Neural progenitor cell (in vitro differentiated cells): ENCODE data around the gene PGAP3. TPM values are rescaled to one million over a fixed set of nuclear protein-coding genes. Genes with fewer than 3 reads are reported as not detected.
A peak's percentile ranks its signal among the peaks of the same experiment; 100 is the strongest.

Experiments used
- DNase-seq: peaks from one replicate; pipeline ENCODE4 v3.0.0-alpha.2; 2016; ENCODE audit warnings: low spot score
- H2AFZ ChIP-seq: fragments of 200-600 bp; sonication (generic); replicated peaks from 2 replicates; pipeline ENCODE4 v1.6.1; 2016; ENCODE audit warnings: antibody characterized with exemption
- H3F3A ChIP-seq: fragments of 200-600 bp; sonication (generic); 2 replicates; pipeline ENCODE4 v1.6.1; 2016; ENCODE audit warnings: antibody characterized with exemption, low read depth
- H3K27ac ChIP-seq: fragments of 200-600 bp; sonication (generic); 2 replicates; pipeline ENCODE4 v1.5.1; 2016; ENCODE audit warnings: mild to moderate bottlenecking
- H3K27me3 ChIP-seq: fragments of 200-600 bp; sonication (generic); 2 replicates; pipeline ENCODE4 v1.6.1; 2016; ENCODE audit warnings: mild to moderate bottlenecking, moderate library complexity
- H3K36me3 ChIP-seq: fragments of 200-600 bp; sonication (generic); 2 replicates; pipeline ENCODE4 v1.5.1; 2016
- H3K4me1 ChIP-seq: fragments of 200-600 bp; sonication (generic); 2 replicates; pipeline ENCODE4 v1.6.1; 2016; ENCODE audit warnings: mixed run types
- H3K4me2 ChIP-seq: fragments of 200-600 bp; sonication (generic); 2 replicates; pipeline ENCODE4 v1.6.1; 2016
- H3K4me3 ChIP-seq: fragments of 200-600 bp; sonication (generic); 2 replicates; pipeline ENCODE4 v1.5.1; 2016
- H3K79me2 ChIP-seq: fragments of 200-600 bp; sonication (generic); 2 replicates; pipeline ENCODE4 v1.6.1; 2016; ENCODE audit warnings: low read depth
- H3K9ac ChIP-seq: fragments of 200-600 bp; sonication (generic); 2 replicates; pipeline ENCODE4 v1.6.1; 2016
- H3K9me3 ChIP-seq: fragments of 200-600 bp; sonication (generic); 2 replicates; pipeline ENCODE4 v1.5.1; 2016; ENCODE audit warnings: low read depth
- H4K20me1 ChIP-seq: fragments of 200-600 bp; sonication (generic); 2 replicates; pipeline ENCODE4 v1.6.1; 2016; ENCODE audit warnings: low read depth
- H3K27ac Mint-ChIP-seq: 3 replicates; pipeline ENCODE4 v1.8.0; 2021; ENCODE audit warnings: mixed read lengths
- H3K27me3 Mint-ChIP-seq: 2 replicates; pipeline ENCODE4 v1.8.0; 2022; ENCODE audit warnings: low read depth, mild to moderate bottlenecking, inconsistent platforms, moderate library complexity, mixed read lengths; ENCODE audit not compliant: insufficient read depth
- H3K36me3 Mint-ChIP-seq: 3 replicates; pipeline ENCODE4 v1.8.0; 2021; ENCODE audit warnings: mixed read lengths
- H3K4me1 Mint-ChIP-seq: 3 replicates; pipeline ENCODE4 v1.8.0; 2021; ENCODE audit warnings: mixed read lengths
- H3K4me3 Mint-ChIP-seq: 3 replicates; pipeline ENCODE4 v1.8.0; 2021; ENCODE audit warnings: mild to moderate bottlenecking, moderate library complexity, mixed read lengths
- H3K9me3 Mint-ChIP-seq: 3 replicates; pipeline ENCODE4 v1.8.0; 2020; ENCODE audit warnings: mixed read lengths
- EZH2 ChIP-seq: fragments of 200-600 bp; sonication (generic); IDR thresholded peaks from 2 replicates; pipeline ENCODE4 v1.6.1; 2017; ENCODE audit warnings: antibody characterized with exemption, mild to moderate bottlenecking, moderate library complexity
- EZH2phosphoT487 ChIP-seq: fragments of 200-600 bp; sonication (generic); IDR thresholded peaks from 2 replicates; pipeline ENCODE4 v1.6.1; 2017; ENCODE audit warnings: antibody characterized with exemption
- total RNA-seq: library from RNA; depleted of rRNA; stranded (reverse); fragments of >200 nt; gene quantifications from 2 replicates; pipeline ENCODE4 v1.2.3, GENCODE V29; 2015; ENCODE audit warnings: low replicate concordance
- TF ChIP-seq, protein P1 (sequence below): fragments of 200-600 bp; sonication (generic); IDR thresholded peaks from 2 replicates; pipeline ENCODE4 v1.5.1; 2017; ENCODE audit warnings: antibody characterized with exemption, mild to moderate bottlenecking

The PGAP3 gene
- total RNA-seq, 1 donor from 2014 or later = 6.6 TPM

DNA sequence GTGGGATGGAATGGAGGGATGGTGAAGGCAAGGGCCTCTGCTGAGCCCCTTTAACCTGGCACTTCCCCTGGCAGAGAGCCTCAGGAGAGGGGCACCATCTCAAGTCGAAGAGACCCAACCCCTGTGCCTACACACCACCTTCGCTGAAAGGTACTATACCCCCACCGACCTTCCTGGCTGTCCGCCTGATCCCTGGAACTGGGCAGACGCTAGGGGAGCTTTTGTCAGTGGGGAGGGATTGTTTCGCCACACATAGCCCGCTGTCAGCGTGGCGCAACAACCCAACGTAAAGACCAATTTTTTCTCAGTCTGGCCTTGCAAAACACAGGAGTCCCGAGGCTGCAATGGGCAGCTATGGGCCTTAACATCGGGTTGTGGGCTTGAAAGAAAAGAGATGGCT is 58.0 kb downstream of the PGAP3 start:
- H3K4me1 ChIP-seq = peaks cover 28% of the 10 kb centered on the region
- H3K27me3 ChIP-seq = peaks cover 43% of the 10 kb centered on the region
- no peaks in the 10 kb centered on the region for H3K36me3 Mint-ChIP-seq
- no peak overlapping the region for H3K4me3 Mint-ChIP-seq
- no peaks in the 10 kb centered on the region for H3K36me3 ChIP-seq
- DNase-seq = no peak
- peaks cover 44% of the 10 kb centered on the region for H3K27me3 Mint-ChIP-seq
- H4K20me1 ChIP-seq = peaks cover 13% of the 10 kb centered on the region
- H3F3A ChIP-seq = peaks cover 23% of the 10 kb centered on the region
- no peak overlapping the region for H3K27ac Mint-ChIP-seq
- no peak overlapping the region for H3K4me2 ChIP-seq
- peaks cover 27% of the 10 kb centered on the region for H3K4me1 Mint-ChIP-seq
- no peaks in the 10 kb centered on the region for H3K79me2 ChIP-seq
- H2AFZ ChIP-seq = no peak overlapping the region
- TF ChIP-seq, protein P1, sequence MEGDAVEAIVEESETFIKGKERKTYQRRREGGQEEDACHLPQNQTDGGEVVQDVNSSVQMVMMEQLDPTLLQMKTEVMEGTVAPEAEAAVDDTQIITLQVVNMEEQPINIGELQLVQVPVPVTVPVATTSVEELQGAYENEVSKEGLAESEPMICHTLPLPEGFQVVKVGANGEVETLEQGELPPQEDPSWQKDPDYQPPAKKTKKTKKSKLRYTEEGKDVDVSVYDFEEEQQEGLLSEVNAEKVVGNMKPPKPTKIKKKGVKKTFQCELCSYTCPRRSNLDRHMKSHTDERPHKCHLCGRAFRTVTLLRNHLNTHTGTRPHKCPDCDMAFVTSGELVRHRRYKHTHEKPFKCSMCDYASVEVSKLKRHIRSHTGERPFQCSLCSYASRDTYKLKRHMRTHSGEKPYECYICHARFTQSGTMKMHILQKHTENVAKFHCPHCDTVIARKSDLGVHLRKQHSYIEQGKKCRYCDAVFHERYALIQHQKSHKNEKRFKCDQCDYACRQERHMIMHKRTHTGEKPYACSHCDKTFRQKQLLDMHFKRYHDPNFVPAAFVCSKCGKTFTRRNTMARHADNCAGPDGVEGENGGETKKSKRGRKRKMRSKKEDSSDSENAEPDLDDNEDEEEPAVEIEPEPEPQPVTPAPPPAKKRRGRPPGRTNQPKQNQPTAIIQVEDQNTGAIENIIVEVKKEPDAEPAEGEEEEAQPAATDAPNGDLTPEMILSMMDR = no peak
- TF ChIP-seq EZH2phosphoT487 (no peak), EZH2 (no peak)
- no peak overlapping the region for H3K4me3 ChIP-seq
- no peaks in the 10 kb centered on the region for H3K9me3 Mint-ChIP-seq
- no peaks in the 10 kb centered on the region for H3K9me3 ChIP-seq
- H3K27ac ChIP-seq = no peak overlapping the region
- H3K9ac ChIP-seq = no peak overlapping the region

DNA sequence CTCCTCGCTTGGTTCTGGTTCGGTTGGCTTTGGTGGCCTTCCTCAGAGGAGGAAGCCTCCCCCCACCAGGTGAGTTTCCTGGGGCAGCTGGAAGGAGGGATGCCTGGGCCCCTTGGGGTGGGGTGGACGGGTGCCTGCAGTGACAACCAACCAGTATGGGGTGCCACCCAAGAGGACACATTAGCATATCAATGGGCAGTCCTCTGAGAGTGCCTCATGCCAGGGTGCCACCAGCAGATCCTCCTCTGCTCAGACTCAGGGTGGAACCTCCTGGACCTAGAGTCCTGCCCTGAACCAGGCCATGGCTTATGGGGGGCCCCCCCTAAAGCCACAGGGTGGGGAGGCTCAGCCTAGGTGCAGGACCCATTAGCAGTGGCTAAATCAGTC is 58.4 kb downstream of the PGAP3 start:
- Histone ChIP-seq H3K4me3 (no peak overlapping the region), H3K79me2 (no peaks in the 10 kb centered on the region), H2AFZ (no peak overlapping the region), H3F3A (peaks cover 21% of the 10 kb centered on the region), H4K20me1 (peaks cover 13% of the 10 kb centered on the region), H3K36me3 (no peaks in the 10 kb centered on the region), H3K9ac (no peak overlapping the region), H3K4me1 (peaks cover 28% of the 10 kb centered on the region), H3K4me2 (no peak overlapping the region), H3K27me3 (peaks cover 47% of the 10 kb centered on the region), H3K27ac (no peak overlapping the region), H3K9me3 (no peaks in the 10 kb centered on the region)
- H3K27me3 Mint-ChIP-seq = peaks cover 44% of the 10 kb centered on the region
- no peaks in the 10 kb centered on the region for H3K36me3 Mint-ChIP-seq
- no peak overlapping the region for H3K27ac Mint-ChIP-seq
- no peaks in the 10 kb centered on the region for H3K9me3 Mint-ChIP-seq
- H3K4me1 Mint-ChIP-seq = peaks cover 26% of the 10 kb centered on the region
- no peak for DNase-seq
- no peak overlapping the region for H3K4me3 Mint-ChIP-seq
- no peak for TF ChIP-seq EZH2phosphoT487
- no peak for TF ChIP-seq EZH2
- TF ChIP-seq, protein P1 = no peak

GRCh38 chr17:39628655-39629493 is 59.0 kb downstream of the PGAP3 start:
- H3K9ac ChIP-seq = no peak overlapping the region
- Mint-ChIP-seq H3K27me3 (peaks cover 45% of the 10 kb centered on the region), H3K4me3 (peak overlapping the region; percentile 66), H3K9me3 (no peaks in the 10 kb centered on the region), H3K27ac (peak overlapping the region; percentile 54), H3K4me1 (peaks cover 23% of the 10 kb centered on the region), H3K36me3 (no peaks in the 10 kb centered on the region)
- H4K20me1 ChIP-seq = peaks cover 13% of the 10 kb centered on the region
- no peaks in the 10 kb centered on the region for H3K9me3 ChIP-seq
- TF ChIP-seq EZH2phosphoT487 (no peak), EZH2 (no peak)
- TF ChIP-seq, protein P1 = no peak
- peak overlapping the region; percentile 100 for H3K4me2 ChIP-seq
- H2AFZ ChIP-seq = no peak overlapping the region
- no peak for DNase-seq
- H3K36me3 ChIP-seq = no peaks in the 10 kb centered on the region
- peaks cover 21% of the 10 kb centered on the region for H3F3A ChIP-seq
- H3K4me3 ChIP-seq = no peak overlapping the region
- peaks cover 28% of the 10 kb centered on the region for H3K4me1 ChIP-seq
- H3K27ac ChIP-seq = no peak overlapping the region
- peaks cover 53% of the 10 kb centered on the region for H3K27me3 ChIP-seq
- H3K79me2 ChIP-seq = no peaks in the 10 kb centered on the region
